ENCODE results near the gene HNRNPA1.
"Not testable (repeated sequence)": the region's sequence is repeated elsewhere in the genome, so short reads cannot be mapped to it uniquely, and the experiment has no call there.

HNRNPA1 gene

GRCh38 chr12:54280468-54281260, at the start of gene HNRNPA1:
HNRNPA1 (plus strand) TSS chr12:54280726; CDS start chr12:54280808, 82 bp downstream.
- peak; percentile 99 for DNase-seq

GRCh38 chr12:54231269-54231668, 49.3 kb upstream of the HNRNPA1 start:
- DNase-seq, result not testable (repeated sequence)

GRCh38 chr12:54232790-54233189, 47.7 kb upstream of the HNRNPA1 start:
- no peak for DNase-seq

GRCh38 chr12:54238531-54238930, 42.0 kb upstream of the HNRNPA1 start:
- DNase-seq, result no peak

- DNase-seq, result no peak
These were observed 40.9 kb upstream of the HNRNPA1 start for GRCh38 chr12:54239620-54240019.

- no peak for DNase-seq
These were observed 40.4 kb upstream of the HNRNPA1 start for GRCh38 chr12:54240129-54240528.

- DNase-seq, result no peak
These were observed 39.4 kb upstream of the HNRNPA1 start for GRCh38 chr12:54240971-54241588.

- no peak for DNase-seq
These were observed 34.4 kb upstream of the HNRNPA1 start for GRCh38 chr12:54246011-54246641.

- no peak for DNase-seq
These were observed 31.0 kb upstream of the HNRNPA1 start for GRCh38 chr12:54249489-54249888.

GRCh38 chr12:54251667-54252284, 28.8 kb upstream of the HNRNPA1 start:
- peak; percentile 62 for DNase-seq

GRCh38 chr12:54253240-54253639, 27.3 kb upstream of the HNRNPA1 start:
- no peak for DNase-seq

- DNase-seq, result no peak
These were observed 23.2 kb upstream of the HNRNPA1 start for GRCh38 chr12:54257332-54257731.

- DNase-seq, result no peak
These were observed 22.3 kb upstream of the HNRNPA1 start for GRCh38 chr12:54258201-54258681.

GRCh38 chr12:54259194-54260011, 21.1 kb upstream of the HNRNPA1 start:
- DNase-seq, result peak; percentile 38

- DNase-seq, result no peak
These were observed 18.6 kb upstream of the HNRNPA1 start for GRCh38 chr12:54261815-54262402.

GRCh38 chr12:54262403-54262925, 18.1 kb upstream of the HNRNPA1 start:
- no peak for DNase-seq

GRCh38 chr12:54265364-54265812, 15.1 kb upstream of the HNRNPA1 start:
- DNase-seq, result no peak

- no peak for DNase-seq
These were observed 13.7 kb upstream of the HNRNPA1 start for GRCh38 chr12:54266852-54267251.

GRCh38 chr12:54270345-54270744, 10.2 kb upstream of the HNRNPA1 start:
- DNase-seq, result no peak

GRCh38 chr12:54272214-54272613, 8.3 kb upstream of the HNRNPA1 start:
- no peak for DNase-seq

- no peak for DNase-seq
These were observed 6.5 kb upstream of the HNRNPA1 start for GRCh38 chr12:54273981-54274380.

- no peak for DNase-seq
These were observed 4.2 kb upstream of the HNRNPA1 start for GRCh38 chr12:54276368-54276767.
